NCI-H1048 (cell line): ENCODE data around the gene HDAC7.

Source experiments
- DNase-seq: peaks from one replicate; lab custom pipeline; 2025; lab: John Stamatoyannopoulos, UW

Gene HDAC7

GRCh38 chr12:47819896-47820630, at the start of gene HDAC7:
Gene HDAC7 (minus strand): TSS chr12:47819903. CDS start chr12:47819785, 118 bp downstream.
- DNase-seq, result no peak

DNA sequence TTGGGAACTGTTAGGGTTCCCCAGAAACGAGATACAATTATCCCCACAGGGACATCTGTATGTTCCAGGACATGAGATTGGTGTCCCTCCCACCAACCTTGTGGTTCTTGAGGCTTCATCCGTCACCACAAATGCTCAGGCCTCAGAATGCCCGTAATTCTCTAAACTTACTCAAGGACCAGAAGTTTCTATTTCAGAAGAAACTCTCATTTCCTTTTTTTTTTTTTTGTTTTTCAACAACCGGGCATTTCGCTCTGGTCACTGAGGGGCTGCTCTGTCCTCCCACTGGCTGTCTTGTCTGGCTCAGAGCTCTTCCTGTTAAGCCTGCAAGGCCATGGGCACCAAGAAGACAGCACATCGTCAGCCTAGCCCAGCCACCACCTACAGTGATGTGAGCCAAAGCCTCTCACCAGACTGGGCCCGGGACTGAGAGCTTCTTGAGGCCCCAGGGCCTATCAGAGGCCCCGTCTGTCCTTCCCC, 48.9 kb upstream of the HDAC7 start:
- DNase-seq, result no peak

DNA sequence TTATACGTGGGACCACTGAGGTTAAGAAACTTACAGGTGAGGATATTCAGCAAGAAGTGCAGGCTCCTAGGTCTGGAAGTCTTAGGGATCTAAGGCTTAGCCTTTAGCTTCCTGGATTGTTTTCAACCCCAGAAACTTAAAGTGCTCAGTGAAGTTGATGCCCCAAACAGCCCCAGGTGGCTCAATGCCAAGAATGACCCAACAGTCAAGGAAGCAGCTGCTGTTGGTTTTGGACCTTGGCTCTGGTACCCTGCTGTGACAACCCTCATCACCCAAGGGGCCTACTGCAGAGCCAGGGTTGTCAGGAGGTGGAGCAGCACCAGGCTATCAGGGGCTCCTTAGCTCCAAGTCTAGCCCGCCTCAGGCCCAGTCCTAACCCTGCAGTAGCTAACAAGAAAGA, 48.3 kb upstream of the HDAC7 start:
- DNase-seq, result no peak

GRCh38 chr12:47867495-47867941, 47.8 kb upstream of the HDAC7 start:
- DNase-seq, result no peak

GRCh38 chr12:47864646-47865235, 45.0 kb upstream of the HDAC7 start:
- no peak for DNase-seq

GRCh38 chr12:47863985-47864384, 44.3 kb upstream of the HDAC7 start:
- no peak for DNase-seq

DNA sequence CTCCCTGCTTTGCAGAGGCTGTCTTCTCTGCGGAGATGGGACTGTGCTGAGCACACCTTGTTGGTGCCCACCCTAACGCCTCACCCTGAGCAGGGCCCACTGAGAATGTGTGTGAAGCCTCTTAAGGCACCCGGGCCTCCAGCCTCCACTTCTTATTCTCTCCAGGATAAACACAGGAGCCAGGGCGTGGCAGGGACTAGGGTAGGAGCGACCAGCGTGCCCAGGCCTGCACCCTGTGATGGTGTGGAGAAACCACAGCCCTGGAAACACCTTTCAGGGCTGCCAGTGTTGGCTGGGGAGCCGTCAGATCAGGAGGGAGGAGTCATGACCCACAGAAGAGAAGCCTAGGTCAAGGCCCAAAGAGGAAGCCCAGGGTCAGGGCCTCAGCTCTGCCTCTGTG, 43.8 kb upstream of the HDAC7 start:
- no peak for DNase-seq

DNA sequence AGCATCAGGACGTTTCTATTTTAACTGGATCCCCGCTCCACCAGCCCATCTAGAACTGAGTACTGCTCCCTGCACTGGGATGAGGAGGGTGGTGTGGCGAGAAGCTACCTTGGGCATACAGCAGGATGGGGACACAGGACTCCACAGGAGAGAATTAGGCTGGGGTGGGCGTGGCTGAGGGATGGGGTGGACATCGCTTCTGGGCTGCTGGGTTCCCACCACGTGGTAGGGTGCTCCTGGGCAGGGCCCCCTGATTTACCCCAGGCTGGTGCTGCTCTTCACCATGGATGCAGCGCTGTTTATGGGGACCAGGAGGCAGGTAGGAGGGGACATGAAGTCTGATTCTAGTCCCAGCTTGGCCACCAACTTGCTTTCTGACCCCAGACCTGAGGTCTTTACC, 43.2 kb upstream of the HDAC7 start:
- DNase-seq, result no peak

DNA sequence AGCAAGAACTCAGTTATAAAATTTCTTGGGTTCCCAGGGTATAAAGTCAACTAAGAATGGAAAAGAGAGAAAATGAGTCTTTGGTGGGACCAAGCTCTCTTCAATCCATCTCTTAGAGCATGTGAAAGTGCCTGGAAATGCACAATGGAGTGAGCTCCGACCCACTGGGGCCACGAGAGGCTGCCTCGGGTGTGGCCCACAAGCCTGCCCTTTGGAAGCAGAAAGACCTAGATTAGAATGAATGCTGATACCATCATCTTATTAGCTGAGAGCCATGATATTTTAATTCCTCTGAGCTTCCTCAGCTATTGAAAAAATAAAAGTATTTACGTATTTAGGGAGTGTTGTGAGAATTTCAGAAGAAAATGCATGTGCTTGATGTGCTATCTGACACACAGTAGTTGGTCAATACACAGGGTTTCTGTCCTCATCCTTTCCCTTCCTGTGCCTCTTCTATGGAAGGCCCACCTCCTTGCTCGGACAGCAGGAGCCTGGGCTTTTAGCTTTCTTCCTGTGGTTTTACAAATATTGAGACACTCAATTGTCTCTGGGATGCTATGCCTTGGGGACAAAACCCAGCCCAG, 42.6 kb upstream of the HDAC7 start:
- DNase-seq, result no peak

DNA sequence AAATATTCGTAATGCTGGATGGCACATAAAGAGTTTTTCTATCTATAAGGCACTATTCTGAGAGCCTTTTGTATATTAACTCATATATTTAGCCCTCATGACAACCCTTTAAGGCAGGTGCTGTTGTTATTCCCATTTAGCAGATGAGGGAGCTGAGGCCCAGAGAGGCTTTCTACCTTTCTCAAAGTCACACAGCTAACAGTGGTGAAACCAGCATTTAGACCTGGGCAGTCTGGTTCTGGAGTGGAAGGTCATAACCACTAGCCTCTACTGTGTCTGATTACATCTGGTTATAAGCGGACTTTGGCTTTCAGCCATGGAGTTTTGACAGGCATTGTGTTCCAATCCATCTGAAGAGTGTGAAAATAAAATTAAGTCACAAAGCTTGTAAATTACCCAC, 41.2 kb upstream of the HDAC7 start:
- DNase-seq, result no peak

DNA sequence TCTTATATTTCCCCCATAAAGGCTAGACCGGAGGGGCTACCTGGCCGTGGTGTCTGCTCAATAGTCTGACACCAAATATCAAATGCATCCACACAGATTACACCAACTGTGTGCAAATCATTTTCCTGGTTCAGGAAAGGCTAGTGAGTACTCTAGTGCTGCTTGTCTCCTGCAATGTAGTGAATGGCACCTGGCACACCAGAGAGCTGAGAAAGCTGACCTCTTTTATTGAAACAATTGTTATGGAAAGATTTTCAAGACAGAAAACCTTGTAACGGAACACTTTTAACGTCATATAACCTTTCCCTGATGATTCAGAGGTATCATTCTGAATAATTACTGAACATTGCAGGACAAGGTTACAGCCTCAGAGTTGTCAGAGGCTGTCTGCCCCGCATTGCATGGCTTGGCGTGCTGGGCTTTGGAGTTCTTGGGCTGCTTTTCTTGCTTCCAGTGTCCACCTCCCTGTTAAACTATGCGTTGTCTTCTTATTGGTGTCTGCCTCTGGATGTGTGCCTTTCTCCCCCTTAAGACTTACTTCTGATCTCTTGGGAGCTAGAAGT, 40.7 kb upstream of the HDAC7 start:
- no peak for DNase-seq

DNA sequence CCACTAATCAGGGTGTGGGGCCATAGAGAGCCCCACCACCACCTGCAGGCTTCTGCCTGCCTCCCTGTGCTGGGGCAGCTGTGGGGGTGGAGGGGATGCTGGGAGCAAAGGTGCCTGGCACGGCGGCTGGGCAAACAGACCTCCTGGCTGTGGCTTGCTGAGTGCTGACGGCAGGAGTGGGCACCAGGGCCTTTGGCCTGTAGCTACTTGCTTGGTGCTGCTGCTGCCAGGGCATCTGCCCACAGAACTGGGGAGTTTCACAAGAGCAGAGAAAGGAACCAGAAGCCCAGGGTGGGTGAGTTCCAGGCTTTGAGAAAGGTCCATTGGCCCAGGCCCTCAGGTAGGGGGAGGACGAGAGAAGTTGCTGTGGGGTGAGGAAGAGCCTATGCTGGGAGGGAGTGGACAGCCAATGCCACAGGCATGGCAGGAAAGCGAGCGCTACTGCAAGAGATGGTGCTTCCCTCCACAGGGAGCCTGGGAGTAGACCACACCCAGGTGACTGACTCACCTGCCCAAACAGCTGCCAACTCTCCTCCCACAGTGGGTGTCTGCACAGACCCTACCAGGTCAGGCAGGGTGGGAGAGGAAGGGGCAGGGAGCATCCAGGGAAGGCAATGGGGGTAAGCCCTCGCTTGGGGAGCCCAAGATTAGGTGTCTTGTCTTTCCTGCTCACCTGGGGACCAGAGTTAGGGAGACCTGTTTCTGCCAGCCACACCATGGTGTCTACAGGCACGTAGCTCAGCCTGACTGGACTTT, 39.0 kb upstream of the HDAC7 start:
- no peak for DNase-seq

- DNase-seq, result no peak
Observed at GRCh38 chr12:47856721-47857575, 37.2 kb upstream of the HDAC7 start.

GRCh38 chr12:47856094-47856493, 36.4 kb upstream of the HDAC7 start:
- DNase-seq, result no peak

DNA sequence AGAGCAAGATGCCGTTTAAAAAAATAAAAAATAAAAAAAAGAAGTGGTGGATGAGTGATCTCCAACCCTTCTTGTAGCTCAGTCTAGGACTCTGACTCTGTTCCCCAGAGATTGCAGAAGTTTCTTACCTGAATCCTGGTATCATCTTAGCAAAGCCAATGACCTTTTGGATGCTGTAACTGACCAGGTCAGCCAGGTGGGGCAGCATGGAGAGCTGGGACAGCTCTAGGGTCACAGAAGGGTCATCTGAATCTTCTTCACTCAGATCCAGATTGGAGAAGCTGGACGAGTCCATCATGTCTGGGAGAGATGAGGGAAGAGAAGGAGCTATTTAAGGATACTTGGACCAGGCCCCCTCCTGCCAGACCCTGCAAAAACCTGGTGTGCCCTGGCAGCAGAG, 35.8 kb upstream of the HDAC7 start:
- no peak for DNase-seq

DNA sequence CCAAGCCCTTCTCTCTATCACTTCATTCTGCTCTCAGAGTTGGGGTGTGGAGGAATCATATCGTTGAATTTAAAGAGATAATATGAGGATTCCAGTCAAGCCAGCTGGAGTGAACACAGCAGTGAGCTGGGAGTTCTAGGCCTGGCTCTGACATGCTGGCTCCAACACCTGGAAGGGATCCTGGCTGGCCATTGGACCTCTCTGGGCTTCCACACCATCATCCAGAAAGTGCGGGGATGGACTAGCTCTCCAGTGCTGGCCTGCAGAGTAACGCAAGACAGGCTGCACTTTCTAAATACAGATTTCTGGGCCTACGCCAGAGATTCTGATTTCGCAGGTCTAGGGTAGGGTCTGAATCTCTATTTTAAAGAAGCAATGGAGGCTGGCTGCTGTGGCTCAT, 34.8 kb upstream of the HDAC7 start:
- DNase-seq, result no peak

DNA sequence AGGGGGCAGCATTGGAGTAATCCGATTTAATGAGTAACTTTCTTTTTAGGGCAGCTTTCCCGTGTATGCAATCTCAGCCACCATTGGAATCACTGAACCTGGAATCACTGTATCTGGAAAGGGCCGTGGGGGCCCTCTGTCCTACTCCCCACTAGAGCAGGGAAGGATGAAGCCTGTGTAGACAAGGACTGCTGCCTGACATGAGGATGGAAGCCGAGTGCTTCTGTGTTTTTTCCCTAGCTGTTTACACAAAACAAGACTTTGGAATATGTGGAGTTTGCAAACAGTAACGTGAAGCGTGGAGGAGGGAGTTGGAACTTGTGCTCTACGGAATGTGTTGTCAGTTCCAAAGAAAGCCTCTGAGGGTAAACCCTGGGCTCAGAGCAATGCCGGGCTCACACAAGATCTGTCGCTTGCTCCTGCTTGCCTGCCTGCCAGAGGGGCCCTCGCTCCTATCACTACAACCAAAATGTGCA, 32.4 kb upstream of the HDAC7 start:
- DNase-seq, result no peak

DNA sequence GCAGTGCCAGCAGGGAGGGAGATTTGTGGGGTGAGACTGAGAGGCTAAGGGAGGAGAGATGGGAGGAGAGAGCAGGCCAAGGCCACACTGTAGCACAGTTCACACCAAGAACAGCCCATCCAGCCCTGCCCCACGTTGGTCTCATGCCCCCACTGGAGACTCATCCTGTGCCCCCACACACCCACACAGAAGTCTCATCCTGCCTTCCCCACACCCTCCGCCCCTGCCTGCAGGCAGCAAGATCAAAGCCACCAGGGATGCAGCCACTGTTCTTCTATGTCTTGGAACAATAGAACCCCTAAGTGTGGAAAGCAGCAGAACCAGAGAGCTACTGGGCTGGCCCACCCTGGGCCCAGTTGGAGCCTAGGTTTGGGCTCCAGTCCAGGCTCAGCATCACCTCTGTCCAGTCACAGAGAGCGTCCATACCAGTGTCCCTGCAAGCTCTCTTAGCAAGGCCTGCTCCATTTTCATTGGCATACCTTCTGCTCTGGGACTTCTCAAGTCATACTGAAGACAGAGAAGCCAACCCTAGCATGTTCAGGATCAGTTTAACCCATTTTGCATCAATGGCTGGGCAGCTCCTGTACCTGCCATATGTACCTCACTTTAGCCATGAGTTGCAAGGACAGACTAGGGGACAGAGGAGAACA, 31.7 kb upstream of the HDAC7 start:
- no peak for DNase-seq

DNA sequence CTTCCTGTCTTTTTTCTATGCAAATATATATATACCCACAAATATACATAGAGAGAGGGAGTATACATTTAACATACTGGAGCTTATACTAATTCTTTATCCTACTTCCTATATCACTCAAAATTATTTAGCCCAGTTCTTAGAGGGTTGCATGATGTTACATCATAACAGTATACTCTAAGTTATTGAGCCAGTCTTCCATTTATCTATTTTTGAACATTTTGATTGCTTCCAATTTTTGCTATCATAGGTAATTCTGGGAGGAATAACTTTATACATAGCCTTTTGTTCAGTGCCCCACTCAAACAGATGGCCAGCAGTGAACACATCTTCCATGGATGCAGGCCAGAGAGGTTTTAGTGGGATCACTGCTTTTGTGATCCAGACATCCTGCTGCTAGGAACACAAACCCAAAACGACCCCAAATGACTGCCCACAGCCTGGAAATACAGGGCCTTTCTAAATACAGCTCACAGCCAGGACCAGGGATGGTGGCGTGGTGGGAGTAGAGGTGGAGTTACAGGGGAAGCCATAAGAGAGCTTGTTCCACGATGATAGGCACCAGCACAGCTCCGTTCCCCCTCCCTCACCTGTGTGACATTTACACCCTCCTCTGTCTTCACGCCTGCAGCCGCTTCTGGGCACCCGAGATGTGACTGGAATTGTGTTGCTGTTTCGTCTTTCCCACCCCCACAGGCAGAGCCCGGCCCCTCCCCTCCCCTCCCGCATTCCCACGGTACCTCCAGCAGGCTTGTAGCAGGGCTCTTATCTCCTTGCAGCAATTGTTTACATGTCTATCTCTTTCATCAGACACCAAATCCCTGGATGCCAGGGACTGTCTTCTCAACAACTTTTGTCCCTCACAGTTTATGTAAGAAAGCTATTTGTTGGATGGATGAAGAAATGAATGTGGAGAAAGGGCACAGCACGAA, 30.7 kb upstream of the HDAC7 start:
- DNase-seq, result no peak

DNA sequence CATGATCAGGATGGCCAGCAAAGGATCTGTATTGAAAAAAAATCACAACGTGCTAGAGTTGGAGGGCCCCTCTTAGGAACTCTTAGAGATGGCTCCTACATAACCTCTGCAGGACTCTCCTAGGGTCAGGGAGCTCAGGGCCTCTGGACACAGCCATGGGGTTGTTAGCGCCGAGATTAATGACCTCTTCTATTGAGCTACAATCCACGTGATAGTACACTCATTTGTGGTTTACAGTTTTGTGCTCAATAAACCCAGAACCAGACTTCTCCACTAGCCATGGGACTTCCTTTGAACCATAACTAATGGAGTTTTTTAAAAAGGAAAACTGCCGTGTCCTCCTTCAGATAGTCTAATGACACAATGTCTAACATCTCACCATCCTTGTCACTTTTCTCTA, 29.6 kb upstream of the HDAC7 start:
- DNase-seq, result no peak
